Activated CD4-positive, alpha-beta T cell treated with anti-CD3 and anti-CD28 coated beads, Interleukin-2, amount 50 U/mL, for 1 hour (primary cell): Measurements from ENCODE around the gene PCDHGA3.
"Not testable (repeated sequence)": the region's sequence is repeated elsewhere in the genome, so short reads cannot be mapped to it uniquely, and the experiment has no call there.

ENCODE experiments used
- DNase-seq: peaks from one replicate; pipeline ENCODE4 v3.0.0-alpha.2; 2020

PCDHGA3 gene

GRCh38 chr5:141349917-141350619 is 6.4 kb downstream of the PCDHGA3 start, which contains the start of gene PCDHGB1:
TSS of gene PCDHGB1 (plus strand) at chr5:141350099. CDS start at chr5:141350261, 162 bp downstream.
- peak; percentile 24 for DNase-seq

GRCh38 chr5:141351591-141351990 is 8.0 kb downstream of the PCDHGA3 start:
- no peak for DNase-seq

GRCh38 chr5:141354900-141355469 is 11.4 kb downstream of the PCDHGA3 start, which contains the start of gene PCDHGA4:
TSS of gene PCDHGA4 (plus strand) at chr5:141355021. CDS start at chr5:141355108, 87 bp downstream.
- DNase-seq = no peak

GRCh38 chr5:141355641-141356040 is 12.0 kb downstream of the PCDHGA3 start:
- DNase-seq = no peak

- DNase-seq = no peak
Measured at GRCh38 chr5:141356133-141356532, 12.5 kb downstream of the PCDHGA3 start.

- no peak for DNase-seq
Measured at GRCh38 chr5:141356950-141357349, 13.3 kb downstream of the PCDHGA3 start.

- no peak for DNase-seq
Measured at GRCh38 chr5:141359790-141360426, 16.3 kb downstream of the PCDHGA3 start, which contains the start of gene PCDHGB2. TSS of gene PCDHGB2 (plus strand) at chr5:141359994. CDS start at chr5:141360136, 142 bp downstream.

- DNase-seq = no peak
Measured at GRCh38 chr5:141360685-141361084, 17.1 kb downstream of the PCDHGA3 start.

- DNase-seq = no peak
Measured at GRCh38 chr5:141362719-141363118, 19.1 kb downstream of the PCDHGA3 start.

- no peak for DNase-seq
Measured at GRCh38 chr5:141363952-141364660, 20.5 kb downstream of the PCDHGA3 start, which contains the start of gene PCDHGA5. TSS of gene PCDHGA5 (plus strand) at chr5:141364162. CDS start at chr5:141364331, 169 bp downstream.

GRCh38 chr5:141366016-141366896 is 22.6 kb downstream of the PCDHGA3 start:
- DNase-seq = no peak

- DNase-seq = peak; percentile 36
Measured at GRCh38 chr5:141369994-141370848, 26.6 kb downstream of the PCDHGA3 start, which contains the start of gene PCDHGB3. TSS of gene PCDHGB3 (plus strand) at chr5:141370242. CDS start at chr5:141370395, 153 bp downstream.

GRCh38 chr5:141371572-141372475 is 28.2 kb downstream of the PCDHGA3 start:
- no peak for DNase-seq

- DNase-seq = no peak
Measured at GRCh38 chr5:141373673-141374317, 30.2 kb downstream of the PCDHGA3 start, which contains the start of gene PCDHGA6. TSS of gene PCDHGA6 (plus strand) at chr5:141373891. CDS start at chr5:141374084, 193 bp downstream.

- no peak for DNase-seq
Measured at GRCh38 chr5:141374627-141375026, 31.0 kb downstream of the PCDHGA3 start.

GRCh38 chr5:141375444-141376155 is 32.0 kb downstream of the PCDHGA3 start:
- DNase-seq = not testable (repeated sequence)

- no peak for DNase-seq
Measured at GRCh38 chr5:141382469-141383294, 39.1 kb downstream of the PCDHGA3 start, which contains the start of gene PCDHGA7. TSS of gene PCDHGA7 (plus strand) at chr5:141382742. CDS start at chr5:141382900, 158 bp downstream.
